Gastrocnemius medialis (tissue), 4 donors: ENCODE results near the gene ADCY5. TPM values are rescaled to one million over a fixed set of nuclear protein-coding genes. Genes with fewer than 3 reads are reported as not detected.

ENCODE experiments used
- ATAC-seq, 2 donors: fragments of 150-250 bp; one replicate each; pipeline ENCODE4 v1.9.1; 2016
- DNase-seq, 2 donors: peaks; one replicate each; pipeline ENCODE4 v3.0.0-alpha.2; 2019
- H3K27ac ChIP-seq, 4 donors: fragments of 200-600 bp; sonication (generic); 1 replicate in 1 of 4; 2 replicates in 3 of 4; pipeline ENCODE4 v1.5.1; 2016 to 2018; ENCODE audit warnings: mild to moderate bottlenecking in 2 of 4, moderate library complexity in 1 of 4
- H3K27me3 ChIP-seq, 3 donors: fragments of 200-600 bp; sonication (generic) in 2 of 3; 1 replicate in 1 of 3; 2 replicates in 2 of 3; pipeline versions ENCODE4 v1.5.1 to v1.6.0; 2016 to 2019; ENCODE audit warnings: mild to moderate bottlenecking in 1 of 3, moderate library complexity in 1 of 3
- H3K36me3 ChIP-seq, 2 donors: fragments of 200-600 bp; sonication (generic) in 1 of 2; one replicate each; pipeline ENCODE4 v1.5.1; 2017 to 2018
- H3K4me1 ChIP-seq, 2 donors: fragments of 200-600 bp; sonication (generic) in 1 of 2; one replicate each; pipeline ENCODE4 v1.5.1; 2016 to 2017; ENCODE audit warnings: mild to moderate bottlenecking in 2 of 2
- H3K4me3 ChIP-seq, 4 donors: fragments of 200-600 bp; sonication (generic) in 3 of 4; 1 replicate in 1 of 4; 2 replicates in 3 of 4; pipeline ENCODE4 v1.5.1; 2016 to 2019; ENCODE audit warnings: mild to moderate bottlenecking in 2 of 4
- H3K9me3 ChIP-seq, 3 donors: fragments of 200-600 bp; sonication (generic) in 2 of 3; 1 replicate in 1 of 3; 2 replicates in 2 of 3; pipeline ENCODE4 v1.5.1; 2016 to 2019
- POLR2A ChIP-seq, 2 donors: fragments of 450-650 bp; IDR thresholded peaks; one replicate each; pipeline ENCODE4 v1.6.1; 2017; ENCODE audit warnings: antibody characterized with exemption in 2 of 2, mild to moderate bottlenecking in 2 of 2, moderate library complexity in 2 of 2
- in situ Hi-C, 4 donors: fragments of 200-750 bp; cut with MboI; loops; one replicate each; pipeline versions ENCODE4 v1.15.0 to v1.8.0; 2017; ENCODE audit warnings: low sequenced_read_pairs in 4 of 4
- intact Hi-C: fragments of 100-400 bp; cut with DNase I; formaldehyde crosslinking; loops from one replicate; pipeline ENCODE4 v1.15.1; 2023; ENCODE audit warnings: low total_unique reads
- total RNA-seq, 4 donors: library from RNA; depleted of rRNA; stranded (reverse); fragments of >200 nt; gene quantifications; one replicate each; pipeline versions ENCODE4 v1.1.0 to v1.2.3, GENCODE V29; 2016
- TF ChIP-seq, protein P1 (sequence below), 5 experiments: fragments of 450-650 bp in 3 of 5; fragments of 200-600 bp in 2 of 5; sonication (generic) in 2 of 5; IDR thresholded peaks in 4 of 5; conservative IDR thresholded peaks in 1 of 5; 1 replicate in 4 of 5; 2 replicates in 1 of 5; pipeline ENCODE4 v1.5.1; 2016 to 2019; ENCODE audit warnings: antibody characterized with exemption in 5 of 5, mild to moderate bottlenecking in 3 of 5, moderate library complexity in 3 of 5

ADCY5 gene
- total RNA-seq, 4 donors from 2014 or later = 1.0 to 6.4 (median 4.3) TPM

DNA sequence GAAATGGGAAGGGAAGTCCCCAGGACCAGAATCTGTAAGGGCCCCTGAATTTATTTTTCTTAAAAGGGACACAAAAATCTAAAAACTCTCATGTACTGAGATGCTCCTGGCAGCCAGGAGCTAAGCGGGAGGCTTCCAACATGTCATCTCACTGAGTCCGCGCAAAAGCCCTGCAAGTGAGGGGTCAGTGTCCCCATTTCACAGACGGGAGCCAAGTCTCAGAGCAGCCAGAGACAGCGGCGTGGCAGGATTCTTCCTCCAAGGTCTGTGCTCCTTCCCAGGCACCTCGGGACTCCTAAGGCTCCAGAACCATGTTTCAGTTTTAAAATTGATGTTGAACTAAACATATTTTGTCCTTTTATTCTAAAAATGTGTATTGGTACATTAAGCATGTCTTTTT, 114.8 kb downstream of the ADCY5 start:
- intact Hi-C loops (no loop called here), in situ Hi-C loops (loop anchor here (5.0 to 25.0 kb wide), 3 partner anchors 153 to 223 kb away; no protein-coding TSS in a partner anchor)
- ATAC-seq (no peak), DNase-seq (no peak)
- Histone ChIP-seq H3K4me1 (no peaks in the 10 kb centered on the region), H3K27me3 (no peaks in the 10 kb centered on the region), H3K36me3 (no peaks in the 10 kb centered on the region), H3K4me3 (no peak overlapping the region), H3K27ac (no peak overlapping the region), H3K9me3 (no peaks in the 10 kb centered on the region)
- TF ChIP-seq, protein P1, sequence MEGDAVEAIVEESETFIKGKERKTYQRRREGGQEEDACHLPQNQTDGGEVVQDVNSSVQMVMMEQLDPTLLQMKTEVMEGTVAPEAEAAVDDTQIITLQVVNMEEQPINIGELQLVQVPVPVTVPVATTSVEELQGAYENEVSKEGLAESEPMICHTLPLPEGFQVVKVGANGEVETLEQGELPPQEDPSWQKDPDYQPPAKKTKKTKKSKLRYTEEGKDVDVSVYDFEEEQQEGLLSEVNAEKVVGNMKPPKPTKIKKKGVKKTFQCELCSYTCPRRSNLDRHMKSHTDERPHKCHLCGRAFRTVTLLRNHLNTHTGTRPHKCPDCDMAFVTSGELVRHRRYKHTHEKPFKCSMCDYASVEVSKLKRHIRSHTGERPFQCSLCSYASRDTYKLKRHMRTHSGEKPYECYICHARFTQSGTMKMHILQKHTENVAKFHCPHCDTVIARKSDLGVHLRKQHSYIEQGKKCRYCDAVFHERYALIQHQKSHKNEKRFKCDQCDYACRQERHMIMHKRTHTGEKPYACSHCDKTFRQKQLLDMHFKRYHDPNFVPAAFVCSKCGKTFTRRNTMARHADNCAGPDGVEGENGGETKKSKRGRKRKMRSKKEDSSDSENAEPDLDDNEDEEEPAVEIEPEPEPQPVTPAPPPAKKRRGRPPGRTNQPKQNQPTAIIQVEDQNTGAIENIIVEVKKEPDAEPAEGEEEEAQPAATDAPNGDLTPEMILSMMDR (IDR thresholded peaks at IDR 0.05 in 4 of 5, conservative IDR thresholded peaks at IDR 0.05 in 1 of 5) = no peak
- TF ChIP-seq POLR2A (IDR thresholded peaks at IDR 0.05) = no peak

DNA sequence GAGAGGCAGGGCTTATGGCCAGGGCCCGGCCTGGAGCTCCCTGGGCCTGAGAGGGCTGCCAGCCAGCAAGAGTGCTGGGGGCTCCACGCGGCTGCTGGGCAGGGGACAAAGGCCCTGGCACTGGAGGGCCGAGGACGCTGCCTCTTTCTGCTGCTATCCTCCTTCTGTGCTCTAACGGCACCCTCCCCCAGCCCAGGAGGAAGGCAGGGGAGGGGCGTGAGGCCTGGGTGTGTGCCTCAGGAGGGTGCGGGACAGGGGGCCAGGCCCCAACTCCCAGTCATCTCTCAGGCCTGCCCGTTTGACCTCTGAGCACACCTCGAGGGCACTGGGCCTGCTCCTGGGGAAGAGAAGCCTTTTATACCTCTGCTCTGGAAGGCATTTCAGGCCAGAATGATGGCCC, 115.5 kb downstream of the ADCY5 start:
- DNase-seq (no peak), ATAC-seq (no peak)
- TF ChIP-seq POLR2A (IDR thresholded peaks at IDR 0.05) = no peak
- TF ChIP-seq, protein P1 (IDR thresholded peaks at IDR 0.05 in 4 of 5, conservative IDR thresholded peaks at IDR 0.05 in 1 of 5) = no peak
- intact Hi-C loops = no loop called here
- in situ Hi-C loops = loop anchor here (5.0 to 25.0 kb wide), 3 partner anchors 154 to 224 kb away; no protein-coding TSS in a partner anchor
- Histone ChIP-seq H3K36me3 (no peaks in the 10 kb centered on the region), H3K27ac (peak overlapping the region in 1 of 4 donors; percentile 13), H3K4me3 (no peak overlapping the region), H3K9me3 (no peaks in the 10 kb centered on the region), H3K4me1 (no peaks in the 10 kb centered on the region), H3K27me3 (no peaks in the 10 kb centered on the region)

GRCh38 chr3:123332124-123332641, 116.7 kb downstream of the ADCY5 start:
- DNase-seq (no peak), ATAC-seq (no peak)
- in situ Hi-C loops = loop anchor here (5.0 to 25.0 kb wide), 3 partner anchors 155 to 225 kb away; no protein-coding TSS in a partner anchor
- TF ChIP-seq, protein P1 (IDR thresholded peaks at IDR 0.05 in 4 of 5, conservative IDR thresholded peaks at IDR 0.05 in 1 of 5) = no peak
- Histone ChIP-seq H3K9me3 (no peaks in the 10 kb centered on the region), H3K4me1 (no peaks in the 10 kb centered on the region), H3K27me3 (no peaks in the 10 kb centered on the region), H3K27ac (peak overlapping the region; percentile 14 to 62 (median 56)), H3K36me3 (no peaks in the 10 kb centered on the region), H3K4me3 (no peak overlapping the region)
- intact Hi-C loops = no loop called here

GRCh38 chr3:123331651-123332050, 117.2 kb downstream of the ADCY5 start:
- in situ Hi-C loops (loop anchor here (5.0 to 25.0 kb wide), 3 partner anchors 156 to 226 kb away; no protein-coding TSS in a partner anchor), intact Hi-C loops (no loop called here)
- ATAC-seq (no peak), DNase-seq (no peak)
- Histone ChIP-seq H3K36me3 (no peaks in the 10 kb centered on the region), H3K27me3 (no peaks in the 10 kb centered on the region), H3K9me3 (no peaks in the 10 kb centered on the region), H3K27ac (peak overlapping the region; percentile 14 to 62 (median 56)), H3K4me1 (no peaks in the 10 kb centered on the region), H3K4me3 (no peak overlapping the region)
- no peak for TF ChIP-seq POLR2A (IDR thresholded peaks at IDR 0.05)
- TF ChIP-seq, protein P1 (IDR thresholded peaks at IDR 0.05 in 4 of 5, conservative IDR thresholded peaks at IDR 0.05 in 1 of 5) = no peak
